ENCODE measurements around the gene AQP1.

DNA sequence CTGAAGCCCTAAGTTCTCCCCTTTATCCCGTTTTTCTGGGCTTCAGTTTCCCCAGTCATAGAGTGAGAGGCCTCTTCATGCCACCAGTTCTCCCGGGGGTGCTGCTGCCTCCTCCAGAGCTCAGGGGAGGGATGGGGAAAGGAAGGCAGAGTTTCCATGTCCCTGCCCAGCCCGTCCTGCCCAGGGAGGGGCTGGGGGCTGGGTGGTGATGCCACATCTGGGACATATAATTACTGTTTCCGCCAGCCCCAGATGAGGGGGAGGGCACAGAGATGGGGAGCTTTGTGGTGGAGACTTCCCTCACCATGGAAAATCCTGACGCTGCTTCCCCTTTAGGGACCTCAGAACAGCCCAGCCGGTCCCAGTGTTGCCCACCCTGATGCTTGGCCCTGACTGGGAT is 4.1 kb downstream of the AQP1 start:
- TF ChIP-seq, protein P1, sequence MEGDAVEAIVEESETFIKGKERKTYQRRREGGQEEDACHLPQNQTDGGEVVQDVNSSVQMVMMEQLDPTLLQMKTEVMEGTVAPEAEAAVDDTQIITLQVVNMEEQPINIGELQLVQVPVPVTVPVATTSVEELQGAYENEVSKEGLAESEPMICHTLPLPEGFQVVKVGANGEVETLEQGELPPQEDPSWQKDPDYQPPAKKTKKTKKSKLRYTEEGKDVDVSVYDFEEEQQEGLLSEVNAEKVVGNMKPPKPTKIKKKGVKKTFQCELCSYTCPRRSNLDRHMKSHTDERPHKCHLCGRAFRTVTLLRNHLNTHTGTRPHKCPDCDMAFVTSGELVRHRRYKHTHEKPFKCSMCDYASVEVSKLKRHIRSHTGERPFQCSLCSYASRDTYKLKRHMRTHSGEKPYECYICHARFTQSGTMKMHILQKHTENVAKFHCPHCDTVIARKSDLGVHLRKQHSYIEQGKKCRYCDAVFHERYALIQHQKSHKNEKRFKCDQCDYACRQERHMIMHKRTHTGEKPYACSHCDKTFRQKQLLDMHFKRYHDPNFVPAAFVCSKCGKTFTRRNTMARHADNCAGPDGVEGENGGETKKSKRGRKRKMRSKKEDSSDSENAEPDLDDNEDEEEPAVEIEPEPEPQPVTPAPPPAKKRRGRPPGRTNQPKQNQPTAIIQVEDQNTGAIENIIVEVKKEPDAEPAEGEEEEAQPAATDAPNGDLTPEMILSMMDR (conservative IDR thresholded peaks at IDR 0.05; ENCODE audit: low read depth, low read length), result no peak
- no peak for TF ChIP-seq EZH2 (IDR thresholded peaks at IDR 0.05; ENCODE audit: borderline replicate concordance, low read depth, low read length, poor library complexity, severe bottlenecking)
